ENCODE measurements around the gene TICAM2. TPM values are rescaled to one million over a fixed set of nuclear protein-coding genes. Genes with fewer than 3 reads are reported as not detected.

The TICAM2 gene
- total and polyA plus RNA-seq, 10 of the 15 experiments (the other 5 are each of a cell fraction or from before 2014, with no cell fraction given) = 0.14 to 7.0 (median 2.9) TPM

GRCh38 chr5:115583474-115583873 lies 18.8 kb downstream of the TICAM2 start:
- ChIA-PET CTCF (interaction anchor here (1.1 to 3.5 kb wide), 6 partner anchors 8 to 273 kb away, joined by 3 to 36 read pairs (median 6); no protein-coding TSS in a partner anchor), POLR2A (interaction anchor here (1.4 kb wide), 1 partner anchor 9 kb away, joined by 3 read pairs; no protein-coding TSS in a partner anchor), RAD21 (ENCODE audit: unreplicated experiment) (interaction anchor here (1.5 to 1.6 kb wide), 2 partner anchors 272 to 274 kb away, joined by 5 to 8 read pairs; no protein-coding TSS in a partner anchor), SMC1A (ENCODE audit: uncharacterized antibody, unreplicated experiment) (interaction anchor here (0.7 to 4.0 kb wide), 9 partner anchors 8 to 274 kb away, joined by 3 to 24 read pairs (median 3); no protein-coding TSS in a partner anchor)
- no TSS peak for BruUV-seq (replicated peaks)
- DNase-seq (ENCODE audit: low read depth, low spot score) (no peak), ATAC-seq (no peak), FAIRE-seq (no peak)
- Histone ChIP-seq H3K79me2 (ENCODE audit: control insufficient read depth, insufficient read depth, low read length) (peaks cover 7% of the 10 kb centered on the region), H4K20me1 (ENCODE audit: control insufficient read depth, insufficient read depth) (no peaks in the 10 kb centered on the region), H2AFZ (ENCODE audit: control insufficient read depth, low read depth, low read length) (no peak overlapping the region; the same call in 1 of the 2 replicates), H3K9me3 (replicated peaks; ENCODE audit: control insufficient read depth, insufficient read depth, low read length) (peaks cover 3% of the 10 kb centered on the region; the same call in 2 of the 3 replicates), H3K27ac (ENCODE audit: control insufficient read depth, insufficient read depth) (no peak overlapping the region), H3K27me3 (replicated peaks in 1 of 2; ENCODE audit: control insufficient read depth in 2 of 2, insufficient read depth in 2 of 2, low read length in 1 of 2) (no peaks in the 10 kb centered on the region), H3K36me3 (ENCODE audit: control insufficient read depth in 2 of 2, insufficient read depth in 2 of 2, low read length in 1 of 2) (0 out of 4 replicates have a peak, but pooled peaks cover 0 to 4% of the 10 kb centered on the region in 2 experiments), H3K4me1 (ENCODE audit: control insufficient read depth, insufficient read depth, low read length) (peaks cover 31% of the 10 kb centered on the region), H3K9ac (ENCODE audit: control insufficient read depth, insufficient read depth, low read length) (no peak overlapping the region), H3K4me3 (no peak overlapping the region), H3K4me2 (ENCODE audit: control insufficient read depth, insufficient read depth) (0 out of 2 replicates have a peak overlapping the region, but pooled peaks have one; percentile 13)
- WGBS (ENCODE audit: insufficient coverage, insufficient replicate concordance, low lambda C conversion rate, missing lambda C conversion rate) = 10% methylated on average over 3 of the region's 3 CpGs
- intact Hi-C loops (cut with micrococcal nuclease; ENCODE audit: unreplicated experiment) (no loop called here), in situ Hi-C loops (cut with MboI) (loop anchor here (25.0 kb wide), 1 partner anchor 1146 kb away; no protein-coding TSS in a partner anchor)
- TF ChIP-seq SREBF1 (IDR thresholded peaks at IDR 0.05; ENCODE audit: low read length) (no peak), HSF1 (IDR thresholded peaks at IDR 0.05; ENCODE audit: low read depth, low read length) (no peak), PML (IDR thresholded peaks at IDR 0.05; ENCODE audit: low read length) (no peak), SPI1 (IDR thresholded peaks at IDR 0.05; ENCODE audit: borderline replicate concordance, insufficient read depth, low read depth, low read length) (peak; percentile 75; the same call in 1 of the 2 replicates), CREB1 (IDR thresholded peaks at IDR 0.05; ENCODE audit: low read depth) (no peak), ATF2 (IDR thresholded peaks at IDR 0.05; ENCODE audit: low read length) (no peak), IRF3 (IDR thresholded peaks at IDR 0.05) (no peak), ASH2L (IDR thresholded peaks at IDR 0.05; ENCODE audit: borderline replicate concordance, low read depth) (no peak), BCLAF1 (IDR thresholded peaks at IDR 0.05) (no peak), IKZF2 (IDR thresholded peaks at IDR 0.05) (0 out of 4 replicates have a peak, but pooled peaks of 1 of the 2 experiments have one; percentile 29), IKZF1 (conservative IDR thresholded peaks at IDR 0.05) (0 out of 2 replicates have a peak, but pooled peaks have one; percentile 18), BRCA1 (IDR thresholded peaks at IDR 0.05; ENCODE audit: low read depth, low read length) (no peak), ZBTB4 (CRISPR knock-in tag; IDR thresholded peaks at IDR 0.05) (no peak)

Data from GM12878 (cell line).